Mesendoderm (in vitro differentiated cells): ENCODE results near the gene RBMXL3.

Experiments used
- DNase-seq: peaks from one replicate; pipeline ENCODE4 v3.0.0; 2013
- H2AK5ac ChIP-seq: 2 replicates; pipeline ENCODE4 v1.6.1; 2013; ENCODE audit warnings: low read length, inconsistent platforms
- H2BK120ac ChIP-seq: 2 replicates; pipeline ENCODE4 v1.6.1; 2013; ENCODE audit warnings: low read depth, mild to moderate bottlenecking, low read length, moderate library complexity, mixed read lengths
- H2BK15ac ChIP-seq: replicated peaks from 2 replicates; pipeline ENCODE4 v1.6.1; 2013; ENCODE audit warnings: low read depth, mild to moderate bottlenecking, moderate library complexity
- H2BK5ac ChIP-seq: 2 replicates; pipeline ENCODE4 v1.6.1; 2013; ENCODE audit warnings: low read length, inconsistent platforms
- H3K18ac ChIP-seq: 2 replicates; pipeline ENCODE4 v1.6.1; 2013; ENCODE audit warnings: mild to moderate bottlenecking, low read length, mixed read lengths
- H3K23ac ChIP-seq: one replicate; pipeline ENCODE4 v1.6.1; 2013; ENCODE audit warnings: low read length
- H3K27ac ChIP-seq: 2 replicates; pipeline ENCODE4 v1.5.1; 2013; ENCODE audit warnings: low read depth, mild to moderate bottlenecking, inconsistent platforms, low read length, moderate library complexity
- H3K27me3 ChIP-seq: 2 replicates; pipeline ENCODE4 v1.6.1; 2013; ENCODE audit warnings: low read length, control low read depth, mild to moderate bottlenecking, inconsistent platforms; ENCODE audit not compliant: insufficient read depth, poor library complexity
- H3K36me3 ChIP-seq: 2 replicates; pipeline ENCODE4 v1.6.1; 2013; ENCODE audit warnings: low read length, inconsistent platforms; ENCODE audit not compliant: control insufficient read depth, insufficient read depth
- H3K4ac ChIP-seq: one replicate; pipeline ENCODE4 v1.6.1; 2013; ENCODE audit warnings: low read depth, mild to moderate bottlenecking, low read length, moderate library complexity
- H3K4me1 ChIP-seq: 2 replicates; pipeline ENCODE4 v1.6.1; 2013; ENCODE audit warnings: low read depth, low read length, inconsistent platforms; ENCODE audit not compliant: control insufficient read depth
- H3K4me2 ChIP-seq: 2 replicates; pipeline ENCODE4 v1.6.1; 2013; ENCODE audit warnings: low read length
- H3K4me3 ChIP-seq: 2 replicates; pipeline ENCODE4 v1.5.1; 2013; ENCODE audit warnings: mild to moderate bottlenecking, low read length
- H3K56ac ChIP-seq: one replicate; pipeline ENCODE4 v1.6.1; 2013; ENCODE audit warnings: low read length
- H3K79me1 ChIP-seq: 2 replicates; pipeline ENCODE4 v1.6.1; 2013; ENCODE audit warnings: low read length, inconsistent platforms
- H3K79me2 ChIP-seq: 2 replicates; pipeline ENCODE4 v1.6.1; 2013; ENCODE audit warnings: mild to moderate bottlenecking, low read length; ENCODE audit not compliant: control insufficient read depth, insufficient read depth
- H3K9ac ChIP-seq: 2 replicates; pipeline ENCODE4 v1.6.1; 2013; ENCODE audit warnings: low read length, inconsistent platforms
- H4K5ac ChIP-seq: one replicate; pipeline ENCODE4 v1.6.1; 2013; ENCODE audit warnings: low read length
- H4K8ac ChIP-seq: one replicate; pipeline ENCODE4 v1.6.1; 2013; ENCODE audit warnings: low read depth, mild to moderate bottlenecking, control low read depth, low read length, moderate library complexity
- WGBS: extraction: QIAGEN DNeasy Blood & Tissue Kit; methylation state at CpG from one replicate; pipeline ENCODE4 v1.1.7; 2013; ENCODE audit warnings: low lambda C conversion rate, missing lambda C conversion rate; ENCODE audit not compliant: insufficient coverage; ENCODE audit errors: extremely low coverage; 5-methylcytosine and 5-hydroxymethylcytosine counted together

Gene RBMXL3

GRCh38 chrX:115178473-115178872 lies 10.7 kb upstream of the RBMXL3 start:
- H2BK5ac ChIP-seq: no peak overlapping the region
- H3K79me1 ChIP-seq: no peaks in the 10 kb centered on the region
- no peaks in the 10 kb centered on the region for H3K79me2 ChIP-seq
- H2AK5ac ChIP-seq: no peak overlapping the region
- no peak overlapping the region for H3K18ac ChIP-seq
- no peak overlapping the region for H3K27ac ChIP-seq
- H3K9ac ChIP-seq: no peak overlapping the region
- no CpG with 5 or more reads among the region's 1 CpG for WGBS
- no peak overlapping the region for H2BK15ac ChIP-seq
- H3K36me3 ChIP-seq: no peaks in the 10 kb centered on the region
- H3K23ac ChIP-seq: no peak overlapping the region
- no peak overlapping the region for H3K4me2 ChIP-seq
- no peak overlapping the region for H4K5ac ChIP-seq
- no peak overlapping the region for H3K56ac ChIP-seq
- peak; percentile 1 for DNase-seq
- no peak overlapping the region for H3K4me3 ChIP-seq
- H4K8ac ChIP-seq: no peak overlapping the region
- no peak overlapping the region for H3K4ac ChIP-seq
- H2BK120ac ChIP-seq: no peak overlapping the region
- H3K4me1 ChIP-seq: no peaks in the 10 kb centered on the region
- no peaks in the 10 kb centered on the region for H3K27me3 ChIP-seq

GRCh38 chrX:115183980-115184379 lies 5.2 kb upstream of the RBMXL3 start:
- no peaks in the 10 kb centered on the region for H3K79me1 ChIP-seq
- H3K18ac ChIP-seq: no peak overlapping the region
- no peaks in the 10 kb centered on the region for H3K27me3 ChIP-seq
- H3K4ac ChIP-seq: no peak overlapping the region
- no peak overlapping the region for H3K23ac ChIP-seq
- no peak for DNase-seq
- no peaks in the 10 kb centered on the region for H3K79me2 ChIP-seq
- no peak overlapping the region for H2BK120ac ChIP-seq
- no peaks in the 10 kb centered on the region for H3K36me3 ChIP-seq
- no peak overlapping the region for H3K9ac ChIP-seq
- H3K4me3 ChIP-seq: no peak overlapping the region
- H3K56ac ChIP-seq: no peak overlapping the region
- 100% methylated on average over 1 of the region's 2 CpGs for WGBS
- no peak overlapping the region for H3K27ac ChIP-seq
- H3K4me2 ChIP-seq: no peak overlapping the region
- H3K4me1 ChIP-seq: no peaks in the 10 kb centered on the region
- no peak overlapping the region for H2AK5ac ChIP-seq
- no peak overlapping the region for H2BK15ac ChIP-seq
- H2BK5ac ChIP-seq: no peak overlapping the region
- H4K8ac ChIP-seq: no peak overlapping the region
- no peak overlapping the region for H4K5ac ChIP-seq

GRCh38 chrX:115189646-115190635 lies 731 bp downstream of the RBMXL3 start:
- no peak overlapping the region for H3K4ac ChIP-seq
- H2AK5ac ChIP-seq: no peak overlapping the region
- WGBS: no CpG with 5 or more reads among the region's 76 CpGs
- H3K18ac ChIP-seq: no peak overlapping the region
- no peaks in the 10 kb centered on the region for H3K27me3 ChIP-seq
- no peak overlapping the region for H2BK15ac ChIP-seq
- no peaks in the 10 kb centered on the region for H3K79me2 ChIP-seq
- H2BK5ac ChIP-seq: no peak overlapping the region
- no peak overlapping the region for H3K4me2 ChIP-seq
- H3K4me1 ChIP-seq: no peaks in the 10 kb centered on the region
- H4K5ac ChIP-seq: no peak overlapping the region
- H4K8ac ChIP-seq: no peak overlapping the region
- no peak overlapping the region for H3K4me3 ChIP-seq
- no peak overlapping the region for H2BK120ac ChIP-seq
- no peak overlapping the region for H3K56ac ChIP-seq
- no peak overlapping the region for H3K27ac ChIP-seq
- no peak for DNase-seq
- H3K79me1 ChIP-seq: no peaks in the 10 kb centered on the region
- H3K9ac ChIP-seq: no peak overlapping the region
- no peak overlapping the region for H3K23ac ChIP-seq
- H3K36me3 ChIP-seq: no peaks in the 10 kb centered on the region

GRCh38 chrX:115190636-115191489 lies 1.7 kb downstream of the RBMXL3 start:
- no CpG with 5 or more reads among the region's 64 CpGs for WGBS
- H3K79me2 ChIP-seq: no peaks in the 10 kb centered on the region

GRCh38 chrX:115191490-115192243 lies 2.5 kb downstream of the RBMXL3 start:
- H3K4me2 ChIP-seq: no peak overlapping the region
- no peak overlapping the region for H3K4ac ChIP-seq
- no peak for DNase-seq
- H2AK5ac ChIP-seq: no peak overlapping the region
- H3K27me3 ChIP-seq: no peaks in the 10 kb centered on the region
- no peak overlapping the region for H3K23ac ChIP-seq
- H3K27ac ChIP-seq: no peak overlapping the region
- H3K18ac ChIP-seq: no peak overlapping the region
- no peak overlapping the region for H3K56ac ChIP-seq
- no peak overlapping the region for H3K9ac ChIP-seq
- no peak overlapping the region for H2BK15ac ChIP-seq
- no peak overlapping the region for H4K8ac ChIP-seq
- H2BK5ac ChIP-seq: no peak overlapping the region
- no peaks in the 10 kb centered on the region for H3K79me2 ChIP-seq
- H3K4me3 ChIP-seq: no peak overlapping the region
- H2BK120ac ChIP-seq: no peak overlapping the region
- H3K79me1 ChIP-seq: no peaks in the 10 kb centered on the region
- no CpG with 5 or more reads among the region's 64 CpGs for WGBS
- H3K4me1 ChIP-seq: no peaks in the 10 kb centered on the region
- H3K36me3 ChIP-seq: no peaks in the 10 kb centered on the region
- no peak overlapping the region for H4K5ac ChIP-seq

More at GRCh38 chrX:115190636-115191489, 1.7 kb downstream of the RBMXL3 start:
- no peak overlapping the region for H2AK5ac ChIP-seq
- no peak overlapping the region for H4K8ac ChIP-seq
- no peak overlapping the region for H2BK5ac ChIP-seq
- DNase-seq: no peak
- H2BK15ac ChIP-seq: no peak overlapping the region
- H3K23ac ChIP-seq: no peak overlapping the region
- H3K9ac ChIP-seq: no peak overlapping the region
- no peak overlapping the region for H3K56ac ChIP-seq
- no peak overlapping the region for H3K27ac ChIP-seq
- H2BK120ac ChIP-seq: no peak overlapping the region
- H3K79me1 ChIP-seq: no peaks in the 10 kb centered on the region
- no peaks in the 10 kb centered on the region for H3K27me3 ChIP-seq
- H3K4me1 ChIP-seq: no peaks in the 10 kb centered on the region
- H3K4me3 ChIP-seq: no peak overlapping the region
- H4K5ac ChIP-seq: no peak overlapping the region
- H3K18ac ChIP-seq: no peak overlapping the region
- no peaks in the 10 kb centered on the region for H3K36me3 ChIP-seq
- no peak overlapping the region for H3K4ac ChIP-seq
- H3K4me2 ChIP-seq: no peak overlapping the region
